Measurements from ENCODE around the gene NDUFA13. TPM values are rescaled to one million over a fixed set of nuclear protein-coding genes. Genes with fewer than 3 reads are reported as not detected.
"Not testable (repeated sequence)": the region's sequence is repeated elsewhere in the genome, so short reads cannot be mapped to it uniquely, and the experiment has no call there.

NDUFA13 gene
- total RNA-seq, result 169 TPM

DNA sequence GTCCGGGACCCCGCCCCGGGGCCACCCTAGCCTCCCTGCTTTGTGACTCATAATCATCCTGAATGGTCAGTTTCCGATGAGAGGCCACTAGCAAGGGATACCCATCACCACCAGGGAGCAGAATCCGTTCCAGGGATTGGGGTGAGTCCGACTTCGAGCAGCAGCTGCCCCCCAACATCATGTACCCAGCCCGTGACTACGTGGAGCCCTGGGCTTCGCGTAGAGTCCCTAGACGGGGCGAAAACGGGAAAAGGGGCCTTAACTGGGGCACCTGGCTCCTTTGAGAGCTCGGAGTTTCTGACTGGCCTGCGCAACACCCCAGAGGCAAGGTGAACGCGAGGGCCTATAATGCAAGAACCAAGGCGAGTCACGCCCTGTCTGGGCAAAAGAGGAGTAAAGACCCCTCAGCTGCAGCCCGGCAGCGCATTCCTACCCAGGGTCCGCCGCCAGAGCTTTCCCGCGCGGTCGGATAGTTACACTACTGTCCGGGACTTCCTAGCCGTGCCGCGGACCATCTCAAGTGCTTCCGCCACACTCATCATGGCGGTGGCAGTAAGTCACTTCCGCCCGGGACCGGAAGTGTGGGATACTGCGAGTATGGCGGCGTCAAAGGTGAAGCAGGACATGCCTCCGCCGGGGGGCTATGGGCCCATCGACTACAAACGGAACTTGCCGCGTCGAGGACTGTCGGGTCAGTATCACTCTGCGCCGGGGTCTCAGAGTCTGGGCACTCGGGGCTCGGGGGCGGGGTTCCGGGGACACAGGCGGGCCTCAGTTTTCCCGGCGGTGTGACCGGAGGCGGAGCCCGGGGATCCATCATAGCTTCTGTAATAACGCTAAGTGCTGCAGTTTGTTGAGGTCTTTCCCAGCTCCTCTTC lies at the start of gene NDUFA13:
NDUFA13 (plus strand) TSS at position 584 of the 878 bp plus-strand sequence; CDS start at position 598, 14 bp downstream.
- no peaks in the 10 kb centered on the region for H3K9me3 ChIP-seq (ENCODE audit: control insufficient read depth in 3 of 3, low read length in 3 of 3)
- H3K9ac ChIP-seq (ENCODE audit: low read depth in 1 of 3, low read length in 3 of 3), result peak within 1 kb of the TSS; percentile 76 to 89 (median 81)
- peaks cover 19 to 29% (median 26%) of the 10 kb centered on the region in 3 donors for H3K4me1 ChIP-seq (ENCODE audit: control insufficient read depth in 3 of 3, insufficient read depth in 3 of 3, low read length in 3 of 3)
- H3K4me3 ChIP-seq (ENCODE audit: low read length in 3 of 3), result peak within 1 kb of the TSS; percentile 70 to 96 (median 92)
- H3K27me3 ChIP-seq (ENCODE audit: control insufficient read depth in 3 of 3, insufficient read depth in 3 of 3, low read length in 3 of 3), result peaks cover 0 to 13% (median 0%) of the 10 kb centered on the region in 3 donors
- peak within 1 kb of the TSS; percentile 73 for H3K27ac ChIP-seq (ENCODE audit: low read depth, low read length)
- peaks cover 4 to 11% (median 5%) of the 10 kb centered on the region in 3 donors for H3K36me3 ChIP-seq (ENCODE audit: control insufficient read depth in 3 of 3, insufficient read depth in 3 of 3, low read length in 3 of 3)

GRCh38 chr19:19468424-19469050 lies 47.5 kb upstream of the NDUFA13 start:
- H3K27ac ChIP-seq (ENCODE audit: low read depth, low read length), result no peak overlapping the region
- no peak overlapping the region for H3K4me3 ChIP-seq (ENCODE audit: low read length in 3 of 3)
- H3K36me3 ChIP-seq (ENCODE audit: control insufficient read depth in 3 of 3, insufficient read depth in 3 of 3, low read length in 3 of 3), result peaks cover 14 to 24% (median 21%) of the 10 kb centered on the region in 3 donors
- peaks cover 14 to 28% (median 26%) of the 10 kb centered on the region in 3 donors for H3K4me1 ChIP-seq (ENCODE audit: control insufficient read depth in 3 of 3, insufficient read depth in 3 of 3, low read length in 3 of 3)
- H3K9me3 ChIP-seq (ENCODE audit: control insufficient read depth in 3 of 3, low read length in 3 of 3), result peaks cover 0 to 7% (median 5%) of the 10 kb centered on the region in 3 donors
- no peaks in the 10 kb centered on the region for H3K27me3 ChIP-seq (ENCODE audit: control insufficient read depth in 3 of 3, insufficient read depth in 3 of 3, low read length in 3 of 3)
- H3K9ac ChIP-seq (ENCODE audit: low read depth in 1 of 3, low read length in 3 of 3), result no peak overlapping the region

GRCh38 chr19:19470579-19470978 lies 45.4 kb upstream of the NDUFA13 start:
- peaks cover 14 to 27% (median 26%) of the 10 kb centered on the region in 3 donors for H3K4me1 ChIP-seq (ENCODE audit: control insufficient read depth in 3 of 3, insufficient read depth in 3 of 3, low read length in 3 of 3)
- peaks cover 0 to 7% (median 5%) of the 10 kb centered on the region in 3 donors for H3K9me3 ChIP-seq (ENCODE audit: control insufficient read depth in 3 of 3, low read length in 3 of 3)
- no peak overlapping the region for H3K27ac ChIP-seq (ENCODE audit: low read depth, low read length)
- H3K27me3 ChIP-seq (ENCODE audit: control insufficient read depth in 3 of 3, insufficient read depth in 3 of 3, low read length in 3 of 3), result no peaks in the 10 kb centered on the region
- H3K4me3 ChIP-seq (ENCODE audit: low read length in 3 of 3), result no peak overlapping the region
- peaks cover 11 to 24% (median 16%) of the 10 kb centered on the region in 3 donors for H3K36me3 ChIP-seq (ENCODE audit: control insufficient read depth in 3 of 3, insufficient read depth in 3 of 3, low read length in 3 of 3)
- H3K9ac ChIP-seq (ENCODE audit: low read depth in 1 of 3, low read length in 3 of 3), result no peak overlapping the region

- Histone ChIP-seq H3K4me1 (ENCODE audit: control insufficient read depth in 3 of 3, insufficient read depth in 3 of 3, low read length in 3 of 3) (peaks cover 24 to 36% (median 34%) of the 10 kb centered on the region in 3 donors), H3K4me3 (ENCODE audit: low read length in 3 of 3) (no peak overlapping the region), H3K9me3 (ENCODE audit: control insufficient read depth in 3 of 3, low read length in 3 of 3) (peaks cover 0 to 7% (median 5%) of the 10 kb centered on the region in 3 donors), H3K27me3 (ENCODE audit: control insufficient read depth in 3 of 3, insufficient read depth in 3 of 3, low read length in 3 of 3) (no peaks in the 10 kb centered on the region), H3K9ac (ENCODE audit: low read depth in 1 of 3, low read length in 3 of 3) (no peak overlapping the region), H3K36me3 (ENCODE audit: control insufficient read depth in 3 of 3, insufficient read depth in 3 of 3, low read length in 3 of 3) (peaks cover 2 to 14% (median 6%) of the 10 kb centered on the region in 3 donors), H3K27ac (ENCODE audit: low read depth, low read length) (no peak overlapping the region)
Measured at GRCh38 chr19:19471682-19472081, 44.3 kb upstream of the NDUFA13 start.

- H3K9ac ChIP-seq (ENCODE audit: low read depth in 1 of 3, low read length in 3 of 3); H3K9me3 ChIP-seq (ENCODE audit: control insufficient read depth in 3 of 3, low read length in 3 of 3); H3K27ac ChIP-seq (ENCODE audit: low read depth, low read length); H3K4me3 ChIP-seq (ENCODE audit: low read length in 3 of 3); H3K27me3 ChIP-seq (ENCODE audit: control insufficient read depth in 3 of 3, insufficient read depth in 3 of 3, low read length in 3 of 3): not testable (repeated sequence)
- Histone ChIP-seq H3K4me1 (ENCODE audit: control insufficient read depth in 3 of 3, insufficient read depth in 3 of 3, low read length in 3 of 3) (peaks cover 24 to 36% (median 34%) of the 10 kb centered on the region in 3 donors), H3K36me3 (ENCODE audit: control insufficient read depth in 3 of 3, insufficient read depth in 3 of 3, low read length in 3 of 3) (peaks cover 0 to 12% (median 3%) of the 10 kb centered on the region in 3 donors)
Measured at GRCh38 chr19:19472106-19472505, 43.9 kb upstream of the NDUFA13 start.

DNA sequence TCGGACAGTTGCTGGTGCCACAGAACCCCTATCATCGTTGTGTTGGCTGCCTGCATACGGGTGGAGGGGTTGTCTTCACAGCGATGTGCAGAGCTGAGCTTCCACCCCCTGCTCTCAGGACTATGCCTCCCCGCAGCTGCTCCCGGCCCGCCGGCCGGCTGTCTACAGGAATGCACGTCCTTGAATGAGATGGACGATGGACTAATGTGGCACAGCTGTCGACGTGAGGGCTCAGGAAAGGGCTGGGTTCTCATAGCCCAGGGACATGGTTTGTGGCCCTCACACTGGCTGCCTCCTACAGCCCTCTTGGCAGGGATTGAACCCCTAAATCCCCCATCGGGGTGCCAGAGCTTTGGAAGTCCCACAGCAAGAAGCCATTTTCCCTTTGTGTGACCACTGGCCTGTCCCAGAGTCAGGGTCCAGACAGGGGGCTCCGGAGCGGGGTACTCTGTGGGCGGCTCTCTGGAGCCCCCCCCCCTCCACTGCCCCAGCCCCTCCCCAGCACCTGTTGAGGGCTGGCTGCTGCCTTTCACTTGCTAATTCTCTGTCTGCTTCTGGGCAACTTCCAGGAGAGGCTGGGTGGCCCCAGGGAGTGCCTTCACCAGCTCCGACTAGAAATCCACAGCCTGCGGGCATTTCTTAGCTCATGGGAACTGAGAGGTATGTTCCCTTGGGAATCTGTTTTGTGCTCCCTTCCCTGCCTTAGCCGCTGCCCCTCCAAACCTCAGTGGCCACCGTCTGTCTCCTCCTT lies 40.8 kb upstream of the NDUFA13 start:
- H3K4me1 ChIP-seq (ENCODE audit: control insufficient read depth in 3 of 3, insufficient read depth in 3 of 3, low read length in 3 of 3), result peaks cover 24 to 38% (median 36%) of the 10 kb centered on the region in 3 donors
- H3K27me3 ChIP-seq (ENCODE audit: control insufficient read depth in 3 of 3, insufficient read depth in 3 of 3, low read length in 3 of 3), result no peaks in the 10 kb centered on the region

DNA sequence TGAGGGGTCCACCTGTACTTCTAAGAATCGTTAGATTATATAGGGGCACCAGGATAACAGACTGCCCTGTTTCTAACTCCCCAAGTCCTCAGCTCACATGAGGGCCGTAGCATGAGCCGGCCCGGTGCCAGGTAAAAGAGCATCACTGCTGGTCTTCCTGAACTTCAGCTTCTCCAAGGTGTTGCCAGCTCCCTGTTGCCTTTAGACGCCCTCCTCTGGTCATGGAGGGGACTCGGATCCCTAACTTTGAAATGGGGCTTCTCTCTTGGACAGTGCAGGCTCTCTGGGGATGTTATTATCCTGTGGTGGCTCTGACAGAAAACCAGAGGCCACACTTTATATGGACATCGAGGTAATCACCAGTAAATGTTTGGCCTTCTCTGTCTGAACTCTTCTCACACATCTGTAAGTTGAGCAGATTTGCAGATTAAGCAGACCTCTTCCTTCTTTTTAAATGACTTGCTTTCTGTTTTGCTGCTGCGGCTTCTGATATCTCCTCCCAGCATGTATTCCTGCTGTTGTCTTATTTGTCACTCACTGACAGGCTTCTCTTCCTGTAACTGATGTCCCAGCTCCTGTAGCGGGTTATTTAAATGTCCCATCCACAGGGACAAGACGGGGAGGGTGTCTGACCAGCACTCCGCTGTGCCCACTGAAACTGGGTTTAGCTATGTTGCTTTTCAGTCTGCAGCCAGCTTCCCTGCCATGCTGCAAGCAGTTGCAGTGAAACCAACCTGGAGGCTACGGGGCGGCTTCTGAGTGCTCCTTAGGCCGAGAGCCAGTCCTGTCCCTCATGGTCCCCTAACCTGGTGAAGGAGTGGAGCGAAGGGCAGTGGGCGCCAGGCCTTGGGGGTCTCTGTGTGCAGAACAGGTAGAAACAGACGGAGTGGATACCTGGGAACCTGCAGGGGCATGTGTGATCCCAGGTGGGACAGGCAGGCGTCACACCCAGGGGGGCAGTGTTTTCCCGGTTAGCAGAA lies 39.9 kb upstream of the NDUFA13 start:
- no peak overlapping the region for H3K4me3 ChIP-seq (ENCODE audit: low read length in 3 of 3)
- peak overlapping the region; percentile 61 for H3K27ac ChIP-seq (ENCODE audit: low read depth, low read length)
- peaks cover 24 to 41% (median 36%) of the 10 kb centered on the region in 3 donors for H3K4me1 ChIP-seq (ENCODE audit: control insufficient read depth in 3 of 3, insufficient read depth in 3 of 3, low read length in 3 of 3)
- H3K9me3 ChIP-seq (ENCODE audit: control insufficient read depth in 3 of 3, low read length in 3 of 3), result no peaks in the 10 kb centered on the region
- H3K9ac ChIP-seq (ENCODE audit: low read depth in 1 of 3, low read length in 3 of 3), result peak overlapping the region; percentile 0 to 40 (median 30)
- H3K36me3 ChIP-seq (ENCODE audit: control insufficient read depth in 3 of 3, insufficient read depth in 3 of 3, low read length in 3 of 3), result peaks cover 3 to 6% (median 4%) of the 10 kb centered on the region in 3 donors
- H3K27me3 ChIP-seq (ENCODE audit: control insufficient read depth in 3 of 3, insufficient read depth in 3 of 3, low read length in 3 of 3), result no peaks in the 10 kb centered on the region

More for the DNA sequence above, 40.8 kb upstream of the NDUFA13 start:
- H3K4me3 ChIP-seq (ENCODE audit: low read length in 3 of 3), result peak overlapping the region in 2 of 3 donors; percentile 23 to 29
- H3K9me3 ChIP-seq (ENCODE audit: control insufficient read depth in 3 of 3, low read length in 3 of 3), result no peaks in the 10 kb centered on the region
- peaks cover 0 to 6% (median 0%) of the 10 kb centered on the region in 3 donors for H3K36me3 ChIP-seq (ENCODE audit: control insufficient read depth in 3 of 3, insufficient read depth in 3 of 3, low read length in 3 of 3)
- peak overlapping the region; percentile 61 for H3K27ac ChIP-seq (ENCODE audit: low read depth, low read length)
- H3K9ac ChIP-seq (ENCODE audit: low read depth in 1 of 3, low read length in 3 of 3), result peak overlapping the region; percentile 0 to 45 (median 40)

DNA sequence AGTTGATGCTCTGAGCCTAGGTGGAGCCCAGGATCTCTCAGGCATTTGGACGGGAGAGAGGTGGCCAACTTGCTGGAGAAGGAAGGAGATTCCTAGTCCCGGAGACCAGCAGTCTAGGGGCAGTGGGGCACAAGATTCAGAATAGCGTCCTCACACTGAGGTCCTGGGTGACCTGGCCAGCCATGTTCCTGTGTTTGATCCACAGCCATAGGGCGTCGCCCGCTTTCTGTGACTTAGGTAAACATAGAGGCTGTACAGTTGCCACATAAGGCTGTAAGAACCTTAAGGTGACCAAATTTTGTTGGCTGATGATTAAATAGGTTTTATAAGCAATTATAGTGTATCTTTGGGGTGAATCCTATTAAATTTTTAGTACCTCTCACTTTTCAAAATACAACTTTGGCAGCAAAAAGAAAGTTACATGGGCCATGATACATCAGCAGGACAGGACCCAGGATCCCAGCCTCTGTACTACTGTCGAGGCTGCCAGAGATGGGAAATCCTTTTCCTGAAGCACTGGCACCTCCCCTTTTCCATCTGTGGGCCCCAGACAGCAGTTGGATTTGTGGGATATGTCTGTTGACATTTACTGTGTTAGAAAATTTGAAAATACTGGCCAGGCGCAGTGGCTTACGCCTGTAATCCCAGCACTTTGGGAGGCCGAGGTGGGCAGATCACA lies 38.2 kb upstream of the NDUFA13 start:
- Histone ChIP-seq H3K9ac (ENCODE audit: low read depth in 1 of 3, low read length in 3 of 3) (no peak overlapping the region), H3K4me1 (ENCODE audit: control insufficient read depth in 3 of 3, insufficient read depth in 3 of 3, low read length in 3 of 3) (peaks cover 24 to 47% (median 36%) of the 10 kb centered on the region in 3 donors), H3K27ac (ENCODE audit: low read depth, low read length) (no peak overlapping the region), H3K27me3 (ENCODE audit: control insufficient read depth in 3 of 3, insufficient read depth in 3 of 3, low read length in 3 of 3) (no peaks in the 10 kb centered on the region), H3K4me3 (ENCODE audit: low read length in 3 of 3) (no peak overlapping the region), H3K36me3 (ENCODE audit: control insufficient read depth in 3 of 3, insufficient read depth in 3 of 3, low read length in 3 of 3) (peaks cover 4 to 6% (median 4%) of the 10 kb centered on the region in 3 donors), H3K9me3 (ENCODE audit: control insufficient read depth in 3 of 3, low read length in 3 of 3) (no peaks in the 10 kb centered on the region)
